ENCODE data around the gene IFNL1. TPM values are rescaled to one million over a fixed set of nuclear protein-coding genes. Genes with fewer than 3 reads are reported as not detected.
"Not testable (repeated sequence)": the region's sequence is repeated elsewhere in the genome, so short reads cannot be mapped to it uniquely, and the experiment has no call there.

IFNL1 gene
- total and polyA plus RNA-seq, 4 experiments from 2014 or later, result 1.6 TPM; not detected in 3

DNA sequence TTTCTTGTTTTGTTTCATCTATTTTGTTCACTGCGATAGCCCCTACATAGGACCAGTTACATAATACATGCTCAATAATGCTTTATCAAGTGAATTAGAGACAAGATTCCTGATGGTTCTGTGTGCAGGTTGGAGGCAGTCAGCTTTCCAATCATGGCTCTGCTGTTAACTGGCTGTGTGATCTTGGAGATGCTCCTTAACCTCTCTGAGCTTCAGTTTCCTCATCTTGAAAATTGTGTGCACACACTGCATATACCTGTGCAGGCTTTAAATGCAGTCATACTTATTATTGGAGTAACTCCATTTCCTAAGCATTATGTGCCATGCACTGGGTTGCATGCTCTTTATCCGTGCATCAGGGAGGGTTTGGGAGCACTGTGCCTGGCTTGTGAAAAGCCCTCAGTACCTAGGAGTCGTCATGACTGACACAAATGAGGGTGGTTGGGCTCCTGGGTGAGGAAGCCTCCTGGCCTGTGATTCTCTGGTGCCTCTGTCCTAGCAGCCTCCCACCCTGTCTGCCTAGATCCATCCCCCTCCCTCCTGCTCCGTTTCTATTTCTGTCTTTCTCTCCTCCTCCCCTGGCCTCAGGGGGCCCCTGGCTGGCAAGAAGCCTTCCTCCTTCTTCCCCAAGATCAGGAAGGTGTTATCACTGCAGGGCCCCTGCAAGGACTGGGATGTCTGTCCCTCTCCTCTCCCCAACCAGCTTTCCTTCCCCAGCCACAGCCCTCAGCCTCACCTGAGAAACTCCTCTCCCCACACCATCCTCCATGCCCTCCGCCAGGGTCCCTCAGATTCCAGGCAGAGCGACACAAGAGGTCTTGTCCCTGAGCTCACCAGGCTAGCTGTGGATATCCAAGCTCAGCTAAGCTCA lies 8.7 kb downstream of the IFNL1 start:
- Histone ChIP-seq H3K4me1 (ENCODE audit: insufficient read depth, low read length) (no peaks in the 10 kb centered on the region), H3K4me3 (ENCODE audit: low read length in 2 of 2) (no peak overlapping the region), H3K9me3 (ENCODE audit: control insufficient read depth in 1 of 2, low read length in 2 of 2) (no peaks in the 10 kb centered on the region), H3K27me3 (ENCODE audit: insufficient read depth, low read length) (no peaks in the 10 kb centered on the region), H3K36me3 (ENCODE audit: insufficient read depth, low read length) (no peaks in the 10 kb centered on the region), H3K27ac (ENCODE audit: low read depth, low read length) (no peak overlapping the region)
- CTCF ChIA-PET (ENCODE audit: partially characterized antibody), result no interaction called here
- no peaks in the 10 kb centered on the region for H3K27me3 Mint-ChIP-seq
- peaks cover 0 to 9% (median 4%) of the 10 kb centered on the region in 4 donors for H3K4me1 Mint-ChIP-seq
- H3K4me3 Mint-ChIP-seq, result no peak overlapping the region
- POLR2A ChIA-PET (ENCODE audit: partially characterized antibody), result no interaction called here
- intact Hi-C loops (cut with micrococcal nuclease), result no loop called here
- peaks cover 14% of the 10 kb centered on the region in 2 donors for H3K36me3 Mint-ChIP-seq
- no peak for DNase-seq
- no peaks in the 10 kb centered on the region for H3K9me3 Mint-ChIP-seq
- no peak overlapping the region for H3K27ac Mint-ChIP-seq

DNA sequence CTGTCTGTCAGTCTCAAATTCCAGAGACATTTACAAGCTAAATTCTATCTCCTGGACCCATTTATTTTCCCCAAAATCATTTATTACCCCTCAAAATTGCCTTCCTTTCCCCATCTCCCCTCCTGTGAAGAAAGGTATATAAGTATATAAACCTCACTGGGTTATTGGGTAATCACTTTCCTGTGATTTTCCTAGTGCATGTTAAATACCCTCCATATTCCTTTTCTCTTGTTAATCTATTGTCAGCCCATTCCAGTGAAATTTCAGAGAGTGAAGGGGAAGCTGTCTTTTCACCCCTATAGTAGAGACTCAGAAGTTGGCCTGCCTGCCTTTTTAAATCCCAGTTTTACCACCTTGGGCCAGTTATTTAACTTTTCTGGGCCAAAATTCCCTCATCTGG lies 9.9 kb downstream of the IFNL1 start:
- no peak overlapping the region for H3K4me3 Mint-ChIP-seq

DNA sequence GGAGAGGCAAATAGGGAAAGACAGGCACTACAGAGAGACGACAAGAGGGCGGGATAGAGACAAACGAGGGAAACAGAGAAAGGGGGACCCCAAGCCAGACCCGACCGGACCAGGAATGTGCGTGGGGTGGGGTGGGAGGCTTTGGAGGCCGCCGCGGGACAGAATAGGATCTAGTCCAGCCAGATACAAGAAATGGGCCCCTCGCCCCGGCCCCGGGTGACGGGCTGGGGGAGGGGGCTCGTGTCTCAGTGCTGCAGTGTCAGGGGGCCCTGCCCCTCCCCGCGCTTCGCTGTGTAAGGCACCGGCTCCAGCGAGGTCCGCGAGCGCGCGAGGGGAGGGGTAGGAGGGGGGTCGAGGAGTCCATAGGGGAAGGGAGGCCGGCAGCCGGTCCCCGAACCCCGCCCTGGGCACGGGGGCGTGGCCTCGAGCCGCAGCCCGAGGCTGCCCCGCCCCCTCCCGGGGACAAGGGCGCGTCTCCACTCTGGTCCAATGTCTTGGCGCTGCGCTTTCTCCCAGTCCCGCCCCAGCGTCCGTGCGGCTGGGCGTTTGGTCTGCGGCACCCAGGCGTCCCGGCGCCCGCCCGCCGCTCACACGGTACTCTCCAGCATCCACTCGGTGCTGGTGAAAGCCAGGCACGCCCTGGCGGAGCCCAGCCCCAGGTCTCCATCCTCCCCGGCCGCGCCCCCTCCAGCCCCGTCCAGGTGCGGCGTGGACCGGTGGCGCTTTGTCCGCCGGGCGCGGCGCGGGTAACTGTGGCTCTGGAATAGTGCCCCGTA lies 11.0 kb downstream of the IFNL1 start:
- no peaks in the 10 kb centered on the region for H3K9me3 Mint-ChIP-seq
- peaks cover 2 to 14% (median 4%) of the 10 kb centered on the region in 4 donors for H3K4me1 Mint-ChIP-seq
- CTCF ChIA-PET (ENCODE audit: partially characterized antibody), result no interaction called here
- DNase-seq, result no peak
- peak overlapping the region in 2 of 8 donors; percentile 29 to 66 for H3K4me3 Mint-ChIP-seq
- intact Hi-C loops (cut with micrococcal nuclease), result no loop called here
- peaks cover 29 to 33% of the 10 kb centered on the region in 2 donors for H3K36me3 Mint-ChIP-seq
- Histone ChIP-seq H3K27me3 (ENCODE audit: insufficient read depth, low read length) (no peaks in the 10 kb centered on the region), H3K9me3 (ENCODE audit: control insufficient read depth in 1 of 2, low read length in 2 of 2) (no peaks in the 10 kb centered on the region), H3K36me3 (ENCODE audit: insufficient read depth, low read length) (no peaks in the 10 kb centered on the region), H3K27ac (ENCODE audit: low read depth, low read length) (no peak overlapping the region), H3K4me3 (ENCODE audit: low read length in 2 of 2) (no peak overlapping the region), H3K4me1 (ENCODE audit: insufficient read depth, low read length) (no peaks in the 10 kb centered on the region)
- POLR2A ChIA-PET (ENCODE audit: partially characterized antibody), result no interaction called here
- H3K27me3 Mint-ChIP-seq, result no peaks in the 10 kb centered on the region
- H3K27ac Mint-ChIP-seq, result peak overlapping the region in 1 of 7 donors; percentile 86

More for the DNA sequence above, 9.9 kb downstream of the IFNL1 start:
- DNase-seq, result no peak
- Histone ChIP-seq H3K4me3 (ENCODE audit: low read length in 2 of 2) (no peak overlapping the region), H3K9me3 (ENCODE audit: control insufficient read depth in 1 of 2, low read length in 2 of 2) (no peaks in the 10 kb centered on the region), H3K27me3 (ENCODE audit: insufficient read depth, low read length) (no peaks in the 10 kb centered on the region), H3K27ac (ENCODE audit: low read depth, low read length) (no peak overlapping the region), H3K4me1 (ENCODE audit: insufficient read depth, low read length) (no peaks in the 10 kb centered on the region), H3K36me3 (ENCODE audit: insufficient read depth, low read length) (no peaks in the 10 kb centered on the region)
- Mint-ChIP-seq H3K9me3 (no peaks in the 10 kb centered on the region), H3K27ac (peak overlapping the region in 1 of 7 donors; percentile 25), H3K36me3 (peaks cover 20 to 24% of the 10 kb centered on the region in 2 donors), H3K27me3 (no peaks in the 10 kb centered on the region), H3K4me1 (peaks cover 0 to 12% (median 4%) of the 10 kb centered on the region in 4 donors)
- intact Hi-C loops (cut with micrococcal nuclease), result no loop called here
- ChIA-PET CTCF (ENCODE audit: partially characterized antibody) (interaction anchor here (0.7 kb wide), 1 partner anchor 196 kb away, joined by 3 read pairs; no protein-coding TSS in a partner anchor), POLR2A (ENCODE audit: partially characterized antibody) (no interaction called here)

DNA sequence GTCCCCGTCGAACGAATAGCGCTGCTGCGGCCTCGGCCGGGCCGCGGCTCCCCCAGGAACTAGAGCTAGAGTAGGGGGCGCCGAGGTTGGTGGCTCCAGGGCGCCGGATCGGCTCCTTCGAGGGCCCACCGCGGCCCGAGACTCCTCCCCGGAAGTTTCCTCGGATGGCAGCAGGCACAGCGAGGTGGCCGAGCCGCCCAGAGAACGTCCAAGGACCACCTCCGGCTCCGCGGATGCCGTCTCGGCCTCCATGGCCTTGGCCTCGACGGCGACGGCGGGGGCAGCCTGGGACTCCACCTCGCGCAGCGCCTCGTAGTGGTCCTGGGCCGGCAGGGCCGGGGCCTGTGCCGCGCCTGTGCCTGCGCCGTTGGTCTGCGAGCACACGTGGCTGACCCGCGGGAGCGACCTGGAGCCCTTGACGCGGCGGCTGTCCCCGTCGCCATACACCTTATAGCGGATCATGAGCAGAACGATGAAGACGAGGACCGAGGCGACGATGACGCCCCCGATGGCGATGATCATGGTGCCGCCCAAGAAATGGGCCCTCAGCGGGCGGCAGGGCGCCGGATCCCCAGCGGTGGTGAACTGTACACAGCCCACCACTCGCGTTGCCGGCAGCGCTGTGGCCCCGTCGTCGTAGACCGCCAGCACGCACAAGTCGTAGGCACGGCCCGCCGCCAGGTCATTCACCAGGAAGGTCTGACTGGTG lies 11.8 kb downstream of the IFNL1 start:
- DNase-seq, result no peak
- H3K27me3 Mint-ChIP-seq, result no peaks in the 10 kb centered on the region
- intact Hi-C loops (cut with micrococcal nuclease), result no loop called here

DNA sequence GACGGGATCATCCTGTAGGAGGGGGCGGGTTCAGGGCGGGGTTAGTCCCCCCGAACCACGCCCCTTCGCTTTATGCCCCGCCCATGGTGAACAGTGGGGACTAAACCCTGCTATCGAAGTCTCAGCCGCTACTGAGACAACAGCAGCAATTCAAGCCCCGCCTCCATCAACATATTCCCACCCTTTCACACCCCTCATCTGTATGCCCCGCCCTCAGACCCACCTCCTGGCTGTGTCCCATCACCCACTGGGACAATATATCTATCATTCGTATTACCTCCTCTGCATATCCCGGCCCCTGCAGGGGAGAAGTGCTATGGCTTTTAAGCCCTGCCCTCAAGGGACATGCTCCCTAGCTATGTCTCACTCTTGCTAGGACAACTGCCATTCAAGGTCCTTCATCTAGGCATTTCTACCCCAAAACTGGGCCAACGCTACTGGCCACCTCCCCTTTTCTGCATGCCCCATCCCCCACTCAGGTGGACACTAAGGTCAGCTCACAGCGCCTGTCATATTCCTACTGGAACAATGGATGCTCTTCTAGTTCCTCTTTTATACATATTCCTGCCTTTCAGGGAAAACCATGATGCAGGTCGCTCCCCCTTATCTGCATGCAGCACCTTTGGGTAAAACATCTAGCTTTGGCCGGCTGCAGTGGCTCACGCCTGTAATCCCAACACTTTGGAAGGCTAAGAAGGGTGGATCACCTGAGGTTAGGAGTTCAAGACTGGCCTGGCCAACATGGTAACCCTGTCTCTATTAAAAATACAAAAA lies 12.5 kb downstream of the IFNL1 start:
- Histone ChIP-seq H3K27me3 (ENCODE audit: insufficient read depth, low read length) (no peaks in the 10 kb centered on the region), H3K4me3 (ENCODE audit: low read length in 2 of 2) (no peak overlapping the region), H3K4me1 (ENCODE audit: insufficient read depth, low read length) (no peaks in the 10 kb centered on the region), H3K36me3 (ENCODE audit: insufficient read depth, low read length) (no peaks in the 10 kb centered on the region), H3K9me3 (ENCODE audit: control insufficient read depth in 1 of 2, low read length in 2 of 2) (no peaks in the 10 kb centered on the region), H3K27ac (ENCODE audit: low read depth, low read length) (no peak overlapping the region)
- Mint-ChIP-seq H3K27me3 (no peaks in the 10 kb centered on the region), H3K9me3 (no peaks in the 10 kb centered on the region), H3K27ac (peak overlapping the region in 3 of 7 donors; percentile 36 to 55 (median 44)), H3K4me1 (peaks cover 2 to 16% (median 4%) of the 10 kb centered on the region in 4 donors), H3K36me3 (peaks cover 37 to 43% of the 10 kb centered on the region in 2 donors), H3K4me3 (peak overlapping the region in 1 of 8 donors; percentile 17)
- ChIA-PET CTCF (ENCODE audit: partially characterized antibody) (interaction anchor here (1.2 kb wide), 1 partner anchor 19 kb away, joined by 3 read pairs; no protein-coding TSS in a partner anchor), POLR2A (ENCODE audit: partially characterized antibody) (interaction anchor here (0.5 kb wide), 1 partner anchor 136 kb away, joined by 3 read pairs; the partner anchor contains the start of gene SUPT5H)
- intact Hi-C loops (cut with micrococcal nuclease), result no loop called here
- no peak for DNase-seq

More for the DNA sequence above, 11.8 kb downstream of the IFNL1 start:
- ChIA-PET POLR2A (ENCODE audit: partially characterized antibody) (no interaction called here), CTCF (ENCODE audit: partially characterized antibody) (no interaction called here)
- no peaks in the 10 kb centered on the region for H3K27me3 ChIP-seq (ENCODE audit: insufficient read depth, low read length)
- Mint-ChIP-seq H3K4me3 (no peak overlapping the region), H3K9me3 (no peaks in the 10 kb centered on the region), H3K36me3 (peaks cover 33 to 37% of the 10 kb centered on the region in 2 donors), H3K4me1 (peaks cover 2 to 14% (median 4%) of the 10 kb centered on the region in 4 donors), H3K27ac (no peak overlapping the region)
- H3K4me3 ChIP-seq (ENCODE audit: low read length in 2 of 2), result no peak overlapping the region
- no peaks in the 10 kb centered on the region for H3K9me3 ChIP-seq (ENCODE audit: control insufficient read depth in 1 of 2, low read length in 2 of 2)
- no peak overlapping the region for H3K27ac ChIP-seq (ENCODE audit: low read depth, low read length)
- H3K36me3 ChIP-seq (ENCODE audit: insufficient read depth, low read length), result no peaks in the 10 kb centered on the region
- no peaks in the 10 kb centered on the region for H3K4me1 ChIP-seq (ENCODE audit: insufficient read depth, low read length)

DNA sequence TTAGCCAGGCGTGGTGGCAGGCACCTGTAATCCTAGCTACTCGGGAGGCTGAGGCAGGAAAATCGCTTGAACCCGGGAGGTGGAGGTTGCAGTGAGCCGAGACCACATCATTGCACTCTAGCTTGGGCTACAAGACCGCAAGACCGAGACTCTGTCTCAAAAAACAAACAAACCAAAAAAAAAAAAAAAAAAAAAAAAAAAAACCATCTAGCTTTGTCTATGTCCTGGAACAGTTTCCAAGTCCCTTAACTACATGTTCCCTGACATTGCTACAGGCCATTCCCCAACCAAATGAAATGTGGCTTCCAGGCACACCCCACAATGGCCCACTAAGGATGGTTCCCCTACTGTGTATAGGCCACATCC lies 13.1 kb downstream of the IFNL1 start:
- H3K4me1 ChIP-seq (ENCODE audit: insufficient read depth, low read length); H3K9me3 Mint-ChIP-seq; H3K4me3 Mint-ChIP-seq; H3K36me3 ChIP-seq (ENCODE audit: insufficient read depth, low read length); H3K27ac ChIP-seq (ENCODE audit: low read depth, low read length); intact Hi-C loops (cut with micrococcal nuclease); H3K27me3 ChIP-seq (ENCODE audit: insufficient read depth, low read length); H3K4me3 ChIP-seq (ENCODE audit: low read length in 2 of 2); H3K9me3 ChIP-seq (ENCODE audit: control insufficient read depth in 1 of 2, low read length in 2 of 2); POLR2A ChIA-PET (ENCODE audit: partially characterized antibody); DNase-seq; H3K27me3 Mint-ChIP-seq: not testable (repeated sequence)
- H3K4me1 Mint-ChIP-seq, result peaks cover 2 to 14% (median 4%) of the 10 kb centered on the region in 4 donors
- CTCF ChIA-PET (ENCODE audit: partially characterized antibody), result interaction anchor here (1.2 kb wide), 1 partner anchor 18 kb away, joined by 3 read pairs; no protein-coding TSS in a partner anchor
- H3K36me3 Mint-ChIP-seq, result peaks cover 39 to 44% of the 10 kb centered on the region in 2 donors
- H3K27ac Mint-ChIP-seq, result peak overlapping the region in 1 of 7 donors; percentile 8

Measured in CD4-positive, alpha-beta memory T cell (primary cell).